ENCODE measurements around the gene CCDC40.

DNA sequence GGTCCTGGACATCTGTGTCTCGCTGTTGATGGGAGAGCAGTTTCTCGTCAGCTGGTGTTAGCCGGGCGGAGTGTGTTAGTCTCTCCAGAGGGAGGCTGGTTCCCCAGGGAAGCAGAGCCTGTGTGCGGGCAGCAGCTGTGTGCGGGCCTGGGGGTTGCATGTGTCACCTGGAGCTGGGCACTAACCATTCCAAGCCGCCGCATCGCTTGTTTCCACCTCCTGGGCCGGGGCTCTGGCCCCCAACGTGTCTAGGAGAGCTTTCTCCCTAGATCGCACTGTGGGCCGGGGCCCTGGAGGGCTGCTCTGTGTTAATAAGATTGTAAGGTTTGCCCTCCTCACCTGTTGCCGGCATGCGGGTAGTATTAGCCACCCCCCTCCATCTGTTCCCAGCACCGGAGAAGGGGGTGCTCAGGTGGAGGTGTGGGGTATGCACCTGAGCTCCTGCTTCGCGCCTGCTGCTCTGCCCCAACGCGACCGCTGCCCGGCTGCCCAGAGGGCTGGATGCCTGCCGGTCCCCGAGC is 82.9 kb downstream of the CCDC40 start:
- no peak for TF ChIP-seq POLR2A (IDR thresholded peaks at IDR 0.05)
- TF ChIP-seq, protein P1, sequence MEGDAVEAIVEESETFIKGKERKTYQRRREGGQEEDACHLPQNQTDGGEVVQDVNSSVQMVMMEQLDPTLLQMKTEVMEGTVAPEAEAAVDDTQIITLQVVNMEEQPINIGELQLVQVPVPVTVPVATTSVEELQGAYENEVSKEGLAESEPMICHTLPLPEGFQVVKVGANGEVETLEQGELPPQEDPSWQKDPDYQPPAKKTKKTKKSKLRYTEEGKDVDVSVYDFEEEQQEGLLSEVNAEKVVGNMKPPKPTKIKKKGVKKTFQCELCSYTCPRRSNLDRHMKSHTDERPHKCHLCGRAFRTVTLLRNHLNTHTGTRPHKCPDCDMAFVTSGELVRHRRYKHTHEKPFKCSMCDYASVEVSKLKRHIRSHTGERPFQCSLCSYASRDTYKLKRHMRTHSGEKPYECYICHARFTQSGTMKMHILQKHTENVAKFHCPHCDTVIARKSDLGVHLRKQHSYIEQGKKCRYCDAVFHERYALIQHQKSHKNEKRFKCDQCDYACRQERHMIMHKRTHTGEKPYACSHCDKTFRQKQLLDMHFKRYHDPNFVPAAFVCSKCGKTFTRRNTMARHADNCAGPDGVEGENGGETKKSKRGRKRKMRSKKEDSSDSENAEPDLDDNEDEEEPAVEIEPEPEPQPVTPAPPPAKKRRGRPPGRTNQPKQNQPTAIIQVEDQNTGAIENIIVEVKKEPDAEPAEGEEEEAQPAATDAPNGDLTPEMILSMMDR (IDR thresholded peaks at IDR 0.05): no peak

All from adrenal gland (tissue), 5 donors.